Cardiac muscle cell (in vitro differentiated cells and primary cell): ENCODE measurements around the gene ZBTB21. TPM values are rescaled to one million over a fixed set of nuclear protein-coding genes. Genes with fewer than 3 reads are reported as not detected.

Experiments used
- DNase-seq, 2 donors: peaks; one replicate each; pipeline versions ENCODE4 v3.0.0 to v3.0.0-alpha.2; 2010 to 2017; ENCODE audit warnings: low read depth in 1 of 2, low spot score in 1 of 2
- H3K27ac ChIP-seq: fragments of 200-600 bp; sonication (generic); 2 replicates; pipeline ENCODE4 v1.5.1; 2016
- H3K27me3 ChIP-seq: fragments of 200-600 bp; sonication (generic); 2 replicates; pipeline ENCODE4 v1.6.0; 2016; ENCODE audit warnings: control low read depth
- H3K36me3 ChIP-seq: fragments of 200-600 bp; sonication (generic); 2 replicates; pipeline ENCODE4 v1.5.1; 2016; ENCODE audit warnings: control low read depth
- H3K4me1 ChIP-seq: fragments of 200-600 bp; sonication (generic); 2 replicates; pipeline ENCODE4 v1.8.1; 2017; ENCODE audit warnings: low read depth, mild to moderate bottlenecking, mixed run types
- H3K4me3 ChIP-seq: fragments of 200-600 bp; sonication (generic); 2 replicates; pipeline ENCODE4 v1.5.1; 2016; ENCODE audit warnings: mild to moderate bottlenecking
- H3K9me3 ChIP-seq: fragments of 200-600 bp; sonication (generic); 2 replicates; pipeline ENCODE4 v1.5.1; 2017; ENCODE audit warnings: low read depth, mild to moderate bottlenecking, control low read depth
- CTCF ChIP-seq: IDR thresholded peaks from 2 replicates; pipeline ENCODE4 v1.5.1; 2012; ENCODE audit warnings: low read depth, mild to moderate bottlenecking, low read length
- polyA plus RNA-seq: library from polyadenylated mRNA; unstranded; fragments of >200 nt; fragmentation: Nextera tagmentation; extraction: Ambion mirVana; gene quantifications from 2 replicates; pipeline ENCODE4 v1.2.1, GENCODE V29; 2016
- total RNA-seq: library from RNA; depleted of rRNA; stranded (reverse); fragments of >200 nt; gene quantifications from 2 replicates; pipeline ENCODE4 v1.2.3, GENCODE V29; 2016

ZBTB21 gene
- total and polyA plus RNA-seq, 2 experiments from 2014 or later, result 2.6 to 3.7 TPM

- no peak for TF ChIP-seq CTCF
- H3K36me3 ChIP-seq, result no peaks in the 10 kb centered on the region
- H3K9me3 ChIP-seq, result no peaks in the 10 kb centered on the region
- DNase-seq, result peak in 1 of 2 donors; percentile 70
- H3K4me1 ChIP-seq, result no peaks in the 10 kb centered on the region
- no peaks in the 10 kb centered on the region for H3K27me3 ChIP-seq
- H3K4me3 ChIP-seq, result no peak overlapping the region
- no peak overlapping the region for H3K27ac ChIP-seq
These were observed 47.0 kb upstream of the ZBTB21 start for GRCh38 chr21:42056996-42057689.

GRCh38 chr21:42056468-42056867 lies 46.3 kb upstream of the ZBTB21 start:
- no peaks in the 10 kb centered on the region for H3K4me1 ChIP-seq
- H3K9me3 ChIP-seq, result no peaks in the 10 kb centered on the region
- no peaks in the 10 kb centered on the region for H3K36me3 ChIP-seq
- no peak for DNase-seq
- H3K27ac ChIP-seq, result no peak overlapping the region
- no peaks in the 10 kb centered on the region for H3K27me3 ChIP-seq
- TF ChIP-seq CTCF, result no peak
- H3K4me3 ChIP-seq, result no peak overlapping the region

GRCh38 chr21:42055425-42055824 lies 45.3 kb upstream of the ZBTB21 start:
- Histone ChIP-seq H3K4me3 (no peak overlapping the region), H3K4me1 (no peaks in the 10 kb centered on the region), H3K9me3 (no peaks in the 10 kb centered on the region), H3K36me3 (no peaks in the 10 kb centered on the region), H3K27ac (no peak overlapping the region), H3K27me3 (no peaks in the 10 kb centered on the region)
- DNase-seq, result no peak
- no peak for TF ChIP-seq CTCF

- DNase-seq, result peak in 1 of 2 donors; percentile 54
- H3K4me1 ChIP-seq, result no peaks in the 10 kb centered on the region
- H3K9me3 ChIP-seq, result no peaks in the 10 kb centered on the region
- H3K27me3 ChIP-seq, result no peaks in the 10 kb centered on the region
- no peak overlapping the region for H3K27ac ChIP-seq
- H3K4me3 ChIP-seq, result no peak overlapping the region
- H3K36me3 ChIP-seq, result no peaks in the 10 kb centered on the region
- TF ChIP-seq CTCF, result no peak
These were observed 41.6 kb upstream of the ZBTB21 start for GRCh38 chr21:42051788-42052187.

- Histone ChIP-seq H3K4me3 (no peak overlapping the region), H3K4me1 (no peaks in the 10 kb centered on the region), H3K36me3 (no peaks in the 10 kb centered on the region), H3K27me3 (no peaks in the 10 kb centered on the region), H3K27ac (no peak overlapping the region), H3K9me3 (no peaks in the 10 kb centered on the region)
- TF ChIP-seq CTCF, result no peak
- no peak for DNase-seq
These were observed 39.6 kb upstream of the ZBTB21 start for GRCh38 chr21:42049578-42050430.
